ENCODE measurements around the gene CMTM1. TPM values are rescaled to one million over a fixed set of nuclear protein-coding genes. Genes with fewer than 3 reads are reported as not detected.

CMTM1 gene
- total and polyA plus RNA-seq, 2 experiments from 2014 or later = 1.4 to 1.9 TPM

GRCh38 chr16:66576296-66576695 is 10.1 kb downstream of the CMTM1 start (continued):
- TF ChIP-seq REST (IDR thresholded peaks at IDR 0.05; ENCODE audit: unreplicated experiment) = no peak

DNA sequence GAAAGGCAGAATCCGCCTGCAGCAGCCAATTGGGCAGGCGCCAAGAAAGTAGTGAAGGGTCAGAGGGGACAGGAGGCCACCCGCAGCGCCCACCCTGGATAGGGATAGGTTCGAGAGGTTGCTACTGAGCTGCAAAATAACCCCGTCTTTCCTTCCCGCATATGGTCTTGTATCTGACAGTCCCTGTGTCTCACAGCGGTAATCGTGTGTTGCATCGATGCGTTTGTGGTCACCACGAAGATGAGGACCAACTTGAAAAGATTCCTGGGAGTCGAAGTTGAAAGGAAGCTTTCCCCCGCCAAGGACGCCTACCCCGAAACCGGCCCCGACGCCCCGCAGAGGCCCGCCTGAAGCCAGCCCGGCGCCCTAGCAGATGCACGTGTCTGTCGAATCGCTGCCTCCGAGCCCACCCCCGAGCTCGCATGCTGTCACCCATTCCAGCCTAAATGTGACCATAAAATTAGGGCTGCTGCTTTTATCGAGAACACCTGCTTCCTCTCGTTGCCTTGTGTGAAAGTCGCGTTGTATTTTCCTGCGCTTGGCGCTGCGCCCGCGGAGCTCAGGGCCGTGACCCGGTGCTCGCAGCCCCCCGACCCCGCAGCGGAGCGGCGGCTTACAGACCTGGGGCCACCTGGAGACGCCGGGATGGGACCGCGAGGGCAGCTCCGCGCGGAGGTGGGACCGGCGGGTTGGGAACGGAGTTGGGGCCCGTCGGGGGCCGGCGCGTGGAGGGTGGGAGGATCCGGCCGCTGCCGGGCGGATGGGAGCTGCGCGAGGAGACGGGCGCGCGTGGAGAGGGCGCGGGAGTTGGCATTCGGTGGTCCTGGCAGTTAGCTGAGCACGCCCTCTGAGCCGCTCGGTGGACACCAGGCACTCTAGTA is 12.7 kb downstream of the CMTM1 start, which contains the start of gene CMTM2:
CMTM2 (plus strand) TSS at position 813 of the 881 bp plus-strand sequence. CDS start 145 bp downstream, outside the sequence.
- Histone ChIP-seq H3K27me3 (ENCODE audit: insufficient read depth) (peaks cover 59% of the 10 kb centered on the region), H3K36me3 (ENCODE audit: insufficient read depth) (no peaks in the 10 kb centered on the region), H2AFZ (peak within 1 kb of the TSS; percentile 99), H3K79me2 (replicated peaks; ENCODE audit: insufficient read depth) (no peaks in the 10 kb centered on the region), H3K9me2 (ENCODE audit: insufficient read depth) (no peaks in the 10 kb centered on the region), H3F3A (replicated peaks; ENCODE audit: low read depth) (no peaks in the 10 kb centered on the region), H3K4me3 (peak within 1 kb of the TSS; percentile 60), H3K27ac (ENCODE audit: low read depth) (no peak within 1 kb of the TSS), H3K4me2 (peak within 1 kb of the TSS; percentile 88), H3K4me1 (ENCODE audit: insufficient read depth) (peaks cover 21% of the 10 kb centered on the region), H4K20me1 (replicated peaks; ENCODE audit: insufficient read depth) (no peaks in the 10 kb centered on the region)
- H3K27me3 Mint-ChIP-seq (ENCODE audit: insufficient read depth, low read depth, poor library complexity) = peaks cover 43% of the 10 kb centered on the region
- H3K4me1 Mint-ChIP-seq = peaks cover 29% of the 10 kb centered on the region
- no peak within 1 kb of the TSS for H3K27ac Mint-ChIP-seq
- ATAC-seq (peak; percentile 75), DNase-seq (ENCODE audit: low spot score) (peak; percentile 61)
- H3K9me3 Mint-ChIP-seq = no peaks in the 10 kb centered on the region; the same call in 2 of the 3 replicates
- TF ChIP-seq JUNB (IDR thresholded peaks at IDR 0.05; ENCODE audit: unreplicated experiment) = no peak
- no peak for TF ChIP-seq ZNF114 (CRISPR knock-in tag; IDR thresholded peaks at IDR 0.05)
- TF ChIP-seq ZNF331 (CRISPR knock-in tag; IDR thresholded peaks at IDR 0.05; ENCODE audit: low read depth) = no peak
- TF ChIP-seq STAT1 (IDR thresholded peaks at IDR 0.05; ENCODE audit: unreplicated experiment) = no peak
- no peak for TF ChIP-seq CREB1 (CRISPR knock-in tag; IDR thresholded peaks at IDR 0.05; ENCODE audit: low read depth)
- peak; percentile 73 for TF ChIP-seq EZH2 (IDR thresholded peaks at IDR 0.05; ENCODE audit: low read depth, unreplicated experiment)
- no peak for TF ChIP-seq CTCF (conservative IDR thresholded peaks at IDR 0.05; ENCODE audit: low read depth in 2 of 2)
- no peak for TF ChIP-seq ZNF462 (CRISPR knock-in tag; IDR thresholded peaks at IDR 0.05)
- peak within 1 kb of the TSS; percentile 63 for H3K4me3 Mint-ChIP-seq
- H3K36me3 Mint-ChIP-seq (ENCODE audit: low read depth) = no peaks in the 10 kb centered on the region
